ENCODE data around the gene PAM.

DNA sequence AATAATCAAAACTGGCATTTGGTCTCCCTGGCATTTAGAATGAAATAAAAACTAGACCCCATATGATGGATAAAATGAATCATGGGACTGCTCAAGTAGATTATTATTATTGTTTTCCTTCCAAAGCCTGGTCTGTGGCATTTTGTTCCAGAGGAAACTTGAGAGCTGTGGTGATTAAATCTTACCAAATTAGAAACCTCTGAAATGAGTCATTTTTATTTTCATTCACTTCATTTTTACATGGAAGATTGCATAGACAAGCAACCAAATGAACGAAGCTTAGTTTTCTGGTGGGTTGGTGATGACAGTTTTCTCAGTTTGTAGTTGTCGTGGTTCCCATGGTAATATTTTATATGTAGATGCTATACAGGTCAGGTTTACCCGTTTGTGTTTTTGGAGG is 23.4 kb downstream of the PAM start:
- no peak for TF ChIP-seq POLR2A (IDR thresholded peaks at IDR 0.05)
- TF ChIP-seq, protein P1, sequence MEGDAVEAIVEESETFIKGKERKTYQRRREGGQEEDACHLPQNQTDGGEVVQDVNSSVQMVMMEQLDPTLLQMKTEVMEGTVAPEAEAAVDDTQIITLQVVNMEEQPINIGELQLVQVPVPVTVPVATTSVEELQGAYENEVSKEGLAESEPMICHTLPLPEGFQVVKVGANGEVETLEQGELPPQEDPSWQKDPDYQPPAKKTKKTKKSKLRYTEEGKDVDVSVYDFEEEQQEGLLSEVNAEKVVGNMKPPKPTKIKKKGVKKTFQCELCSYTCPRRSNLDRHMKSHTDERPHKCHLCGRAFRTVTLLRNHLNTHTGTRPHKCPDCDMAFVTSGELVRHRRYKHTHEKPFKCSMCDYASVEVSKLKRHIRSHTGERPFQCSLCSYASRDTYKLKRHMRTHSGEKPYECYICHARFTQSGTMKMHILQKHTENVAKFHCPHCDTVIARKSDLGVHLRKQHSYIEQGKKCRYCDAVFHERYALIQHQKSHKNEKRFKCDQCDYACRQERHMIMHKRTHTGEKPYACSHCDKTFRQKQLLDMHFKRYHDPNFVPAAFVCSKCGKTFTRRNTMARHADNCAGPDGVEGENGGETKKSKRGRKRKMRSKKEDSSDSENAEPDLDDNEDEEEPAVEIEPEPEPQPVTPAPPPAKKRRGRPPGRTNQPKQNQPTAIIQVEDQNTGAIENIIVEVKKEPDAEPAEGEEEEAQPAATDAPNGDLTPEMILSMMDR (IDR thresholded peaks at IDR 0.05): no peak
